Limb (tissue), 2 donors: ENCODE results near the gene TRIM39.

Experiments
- DNase-seq, 2 donors: peaks; one replicate each; pipeline ENCODE4 v3.0.0-alpha.2; 2016; ENCODE audit errors: extremely low spot score in 2 of 2

Gene TRIM39

GRCh38 chr6:30327232-30327746 lies 562 bp downstream of the TRIM39 start:
- DNase-seq: no peak

DNA sequence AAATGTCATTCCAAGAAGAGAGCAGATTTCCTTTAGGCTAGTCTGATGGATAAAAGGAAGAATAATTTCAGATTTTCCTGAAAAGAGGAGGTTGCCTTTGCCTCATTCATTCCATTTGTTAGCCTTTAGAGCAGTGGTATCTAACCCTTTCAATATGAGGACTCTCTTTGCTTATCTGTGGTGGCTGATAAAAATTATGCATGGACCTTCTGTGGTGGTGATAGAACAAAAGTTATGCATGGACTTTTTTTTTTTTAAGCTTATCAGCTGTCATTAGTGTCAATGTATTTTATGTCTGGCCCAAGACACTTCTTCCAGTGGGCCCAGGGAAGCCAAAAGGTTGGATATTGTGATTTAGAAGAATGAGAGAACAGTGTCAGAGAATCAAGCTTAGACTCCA lies 1.7 kb downstream of the TRIM39 start:
- no peak for DNase-seq

DNA sequence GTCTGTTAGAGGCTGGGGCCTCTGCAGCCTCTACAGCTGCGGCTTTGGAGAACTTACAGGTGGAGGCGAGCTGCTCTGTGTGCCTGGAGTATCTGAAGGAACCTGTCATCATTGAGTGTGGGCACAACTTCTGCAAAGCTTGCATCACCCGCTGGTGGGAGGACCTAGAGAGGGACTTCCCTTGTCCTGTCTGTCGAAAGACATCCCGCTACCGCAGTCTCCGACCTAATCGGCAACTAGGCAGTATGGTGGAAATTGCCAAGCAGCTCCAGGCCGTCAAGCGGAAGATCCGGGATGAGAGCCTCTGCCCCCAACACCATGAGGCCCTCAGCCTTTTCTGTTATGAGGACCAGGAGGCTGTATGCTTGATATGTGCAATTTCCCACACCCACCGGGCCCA lies 2.6 kb downstream of the TRIM39 start:
- DNase-seq: no peak

GRCh38 chr6:30331981-30332380 lies 5.3 kb downstream of the TRIM39 start:
- DNase-seq: no peak

DNA sequence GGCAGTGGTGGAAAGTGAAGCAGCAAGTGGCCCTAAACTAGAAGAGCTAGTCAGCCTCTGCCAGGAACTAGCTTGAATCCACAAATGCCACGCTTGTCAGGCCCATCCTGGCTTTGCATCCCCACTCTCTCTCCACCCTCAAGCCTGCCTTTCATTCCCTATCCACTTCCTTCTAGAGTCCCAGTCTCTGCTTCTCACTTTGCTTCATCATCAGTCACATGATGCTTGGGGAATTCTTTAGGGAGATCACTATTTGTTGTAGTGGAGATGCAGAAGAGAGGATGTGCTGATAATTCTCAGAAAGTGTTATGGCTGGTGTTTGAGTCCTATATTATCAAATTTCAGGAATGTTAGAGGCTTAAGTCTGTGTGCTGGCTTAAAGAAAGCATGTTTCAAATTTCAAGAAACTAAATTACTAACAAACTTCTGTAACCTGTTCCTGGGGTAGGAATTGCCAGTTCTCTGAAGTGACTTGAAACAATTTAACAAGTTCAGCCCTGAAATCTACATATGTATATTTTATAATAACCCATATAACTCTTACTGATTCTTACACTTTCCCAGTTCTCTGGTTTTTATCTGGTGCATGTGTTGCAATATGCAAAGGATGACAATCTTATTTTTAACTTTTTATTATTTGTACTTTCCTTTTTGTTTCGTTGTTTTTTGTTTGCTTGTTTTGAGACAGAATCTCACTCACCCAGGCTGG lies 7.5 kb downstream of the TRIM39 start:
- DNase-seq: no peak

DNA sequence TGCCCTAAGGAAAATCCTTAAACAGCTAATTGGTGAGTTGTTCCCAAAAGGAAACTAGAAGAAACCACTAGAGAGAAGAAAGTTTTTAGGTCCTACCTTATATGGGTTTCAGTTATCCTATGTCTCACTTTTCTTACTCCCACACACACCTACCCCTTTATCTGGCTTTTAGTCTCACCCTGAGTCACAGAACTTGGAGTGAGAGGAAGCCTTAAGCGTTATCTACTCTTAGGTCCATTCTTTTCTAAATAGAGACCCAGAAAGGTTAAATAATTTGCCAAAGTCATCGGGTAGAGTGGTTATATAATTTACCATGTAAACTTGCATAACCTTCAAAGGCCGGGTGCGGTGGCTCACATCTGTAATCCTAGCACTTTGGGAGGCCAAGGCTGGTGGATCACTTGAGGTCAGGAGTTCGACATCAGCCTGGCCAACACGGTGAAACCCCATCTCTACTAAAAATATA lies 13.9 kb downstream of the TRIM39 start:
- no peak for DNase-seq

- no peak for DNase-seq
Observed at GRCh38 chr6:30341218-30341617, 14.5 kb downstream of the TRIM39 start.

- no peak for DNase-seq
Observed at GRCh38 chr6:30341728-30342127, 15.0 kb downstream of the TRIM39 start.

DNA sequence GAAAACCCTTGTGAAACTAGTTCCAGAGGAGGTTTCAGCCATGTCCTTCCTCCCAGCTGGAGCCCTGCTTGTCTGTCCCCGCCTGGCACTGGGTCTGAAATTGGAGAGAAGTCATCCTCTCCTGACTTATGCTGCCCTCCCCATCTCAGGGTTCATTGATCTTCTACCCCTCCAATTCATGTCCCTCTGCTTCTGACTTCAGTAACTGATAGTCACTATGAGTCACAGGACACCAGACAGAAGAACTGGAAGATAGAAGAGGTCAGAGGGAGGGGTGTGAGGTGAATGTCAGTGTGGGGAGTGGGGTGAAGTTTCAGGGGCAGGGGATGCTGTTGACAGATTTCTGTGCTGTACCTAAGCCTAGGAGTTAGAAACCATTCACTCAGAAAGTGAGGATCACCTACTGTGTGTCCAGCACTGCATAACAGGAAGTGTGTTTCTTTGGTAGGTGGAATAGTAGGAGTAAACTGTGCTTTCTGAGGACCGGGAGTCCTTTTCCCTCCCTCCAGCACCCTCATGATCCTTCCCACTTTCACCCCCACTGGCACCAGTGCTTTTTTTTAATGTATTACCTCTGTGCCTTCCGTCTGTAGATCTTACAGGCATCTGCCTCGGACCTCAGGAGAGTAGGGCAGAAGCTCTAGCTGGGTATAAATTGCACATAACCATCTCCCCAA lies 17.6 kb downstream of the TRIM39 start:
- no peak for DNase-seq

DNA sequence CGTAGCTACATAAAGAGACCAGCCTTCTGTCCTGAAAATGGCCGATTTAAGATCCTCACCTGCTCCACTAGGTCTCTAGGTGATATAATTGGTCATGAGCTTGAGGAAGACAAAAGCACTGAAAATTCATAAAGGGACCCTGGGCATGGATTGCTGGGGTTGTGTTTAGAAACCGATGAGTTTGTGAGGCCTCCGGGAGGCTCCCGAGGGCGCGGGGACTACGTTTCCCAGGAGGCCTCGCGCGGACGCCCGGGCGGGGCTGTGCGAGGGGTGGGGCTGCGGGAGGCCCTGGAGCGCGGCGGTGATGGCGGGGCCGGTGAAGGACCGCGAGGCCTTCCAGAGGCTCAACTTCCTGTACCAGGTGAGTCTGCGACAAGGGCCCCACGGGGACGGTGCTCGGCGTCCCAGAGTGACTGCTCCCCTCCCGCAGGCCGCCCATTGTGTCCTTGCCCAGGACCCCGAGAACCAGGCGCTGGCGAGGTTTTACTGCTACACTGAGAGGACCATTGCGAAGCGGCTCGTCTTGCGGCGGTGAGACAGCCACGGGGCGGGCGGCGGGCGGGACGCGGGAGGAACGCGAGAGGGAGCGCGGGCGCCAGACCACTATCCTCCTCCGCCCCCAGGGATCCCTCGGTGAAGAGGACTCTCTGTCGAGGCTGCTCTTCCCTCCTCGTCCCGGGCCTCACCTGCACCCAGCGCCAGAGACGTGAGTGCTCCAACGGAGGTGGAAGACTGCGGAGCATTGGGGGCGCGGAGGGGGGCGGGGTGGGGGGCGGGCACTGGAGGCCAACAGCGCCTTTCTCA lies 18.3 kb downstream of the TRIM39 start, which contains the start of gene RPP21:
Gene RPP21 (plus strand): TSS at position 289 of the 804 bp plus-strand sequence. CDS start 16 bp downstream, at position 305.
- DNase-seq: peak; percentile 81 to 91

DNA sequence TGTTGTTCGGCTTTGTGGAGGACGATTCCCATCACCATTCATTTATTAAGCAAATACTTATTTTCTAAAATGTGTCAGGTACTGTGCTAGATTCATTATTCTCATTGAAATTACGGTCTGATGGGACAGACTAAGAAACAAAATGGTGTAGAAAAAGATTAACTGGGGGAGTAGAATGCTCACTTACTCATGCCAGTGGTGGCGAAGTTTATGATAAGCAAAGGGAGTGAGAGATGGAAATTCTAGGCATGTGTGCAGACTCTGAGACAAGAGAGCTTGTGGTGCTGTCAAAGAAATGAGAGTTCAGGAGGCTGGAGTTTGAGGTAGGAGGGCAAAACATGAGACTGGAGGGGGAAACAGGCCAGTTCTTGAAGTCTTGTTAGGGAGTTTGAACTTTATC lies 19.1 kb downstream of the TRIM39 start:
- DNase-seq: no peak

- DNase-seq: no peak
Observed at GRCh38 chr6:30348957-30349356, 22.2 kb downstream of the TRIM39 start.

GRCh38 chr6:30349421-30350177 lies 22.9 kb downstream of the TRIM39 start:
- DNase-seq: no peak

GRCh38 chr6:30350524-30350923 lies 23.8 kb downstream of the TRIM39 start:
- DNase-seq: no peak

DNA sequence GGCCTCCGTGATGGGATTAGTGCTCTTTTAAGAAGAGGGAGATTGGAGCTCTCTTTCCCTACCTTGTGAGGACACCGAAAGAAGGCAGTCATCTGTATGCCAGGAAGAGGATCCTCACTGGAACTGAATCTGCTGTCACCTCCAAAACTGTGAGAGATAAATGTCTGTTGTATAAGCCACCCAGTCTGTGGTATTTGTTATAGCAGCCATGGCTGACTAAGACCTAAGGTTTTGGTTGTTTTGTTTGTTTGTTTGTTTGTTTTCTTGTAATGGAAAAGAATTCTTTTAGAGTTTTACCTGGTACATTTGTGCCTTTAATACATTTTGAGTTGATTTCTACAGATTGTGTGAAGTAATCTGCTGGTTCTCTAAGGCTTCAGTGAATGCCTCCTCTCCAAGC lies 25.8 kb downstream of the TRIM39 start:
- no peak for DNase-seq

DNA sequence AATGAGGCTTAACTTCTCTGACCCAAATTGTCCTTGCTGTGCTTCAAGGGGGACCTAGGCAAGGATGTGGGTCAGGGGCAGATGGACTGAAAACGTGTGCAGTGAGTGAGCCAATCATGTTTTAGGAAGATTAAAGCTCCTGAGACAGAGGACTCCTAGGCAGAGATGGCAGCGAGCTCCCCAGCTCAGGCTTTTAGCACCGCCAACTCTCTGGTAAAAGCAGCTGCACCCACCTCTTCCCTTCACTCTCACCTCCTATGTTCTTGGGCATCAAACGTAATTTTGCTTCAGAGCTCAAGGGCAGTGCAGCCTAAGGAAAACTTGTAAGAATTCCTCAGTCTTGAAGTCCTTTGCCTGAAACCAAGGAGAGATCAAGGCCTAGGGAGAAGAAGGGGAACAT lies 28.6 kb downstream of the TRIM39 start:
- DNase-seq: no peak

GRCh38 chr6:30356536-30356935 lies 29.8 kb downstream of the TRIM39 start:
- no peak for DNase-seq

- DNase-seq: peak; percentile 60 to 72
Observed at GRCh38 chr6:30357678-30358540, 31.2 kb downstream of the TRIM39 start.

DNA sequence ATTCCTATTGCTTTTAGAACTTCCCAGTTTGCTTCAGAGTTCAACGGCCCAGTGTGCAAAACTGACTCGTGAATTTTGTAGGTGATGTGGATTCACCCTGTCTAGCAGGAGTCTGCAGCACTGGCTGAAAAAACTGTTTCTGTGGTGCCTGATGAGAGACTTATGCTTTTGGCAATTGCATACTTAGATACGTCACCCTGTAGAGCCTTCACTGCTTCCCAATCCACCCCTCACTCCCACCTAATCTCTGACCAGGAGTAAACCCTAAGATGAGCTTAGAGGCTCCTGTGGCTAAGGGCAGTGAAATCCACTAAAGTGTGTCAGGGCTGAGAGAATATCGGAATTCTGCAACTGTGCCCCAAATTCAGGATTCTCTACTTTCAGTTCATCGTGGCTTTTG lies 32.5 kb downstream of the TRIM39 start:
- no peak for DNase-seq

DNA sequence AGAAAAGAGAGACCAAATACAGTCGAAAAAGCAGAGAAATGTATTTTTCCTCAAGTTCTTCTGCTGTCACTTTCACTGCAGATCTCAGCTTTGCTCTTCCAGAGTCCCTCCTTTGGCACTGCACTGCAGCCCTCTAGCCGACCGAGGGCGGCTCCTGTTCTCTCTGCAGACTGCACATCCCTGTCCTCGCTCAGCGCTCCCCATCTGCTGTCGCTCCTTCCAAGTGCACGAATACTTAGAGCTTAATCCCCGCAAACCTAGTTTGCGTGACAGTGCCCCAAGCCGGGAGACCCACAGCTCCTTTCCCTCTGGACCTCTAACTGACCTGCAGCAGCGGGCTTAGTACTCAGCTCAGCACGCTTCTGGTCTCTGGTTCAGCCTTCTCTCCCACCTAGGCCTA lies 33.4 kb downstream of the TRIM39 start:
- DNase-seq: no peak
